GM19023 (cell line): ENCODE measurements around the gene AP3S2.
"Not testable (repeated sequence)": the region's sequence is repeated elsewhere in the genome, so short reads cannot be mapped to it uniquely, and the experiment has no call there.

ENCODE experiments used
- ATAC-seq: cut with Tn5 transposase; IDR thresholded peaks from one replicate; pipeline ENCODE4 v1.9.1; 2021; ENCODE audit warnings: mild to moderate bottlenecking, moderate library complexity; ENCODE audit not compliant: unreplicated experiment

The AP3S2 gene

GRCh38 chr15:89903858-89904130 lies 10.0 kb upstream of the AP3S2 start:
- ATAC-seq, result no peak

GRCh38 chr15:89903015-89903857 lies 9.4 kb upstream of the AP3S2 start:
- ATAC-seq, result no peak

- no peak for ATAC-seq
Measured at GRCh38 chr15:89900849-89901248, 7.1 kb upstream of the AP3S2 start.

GRCh38 chr15:89899951-89900567 lies 6.3 kb upstream of the AP3S2 start:
- no peak for ATAC-seq

- ATAC-seq, result no peak
Measured at GRCh38 chr15:89899295-89899945, 5.6 kb upstream of the AP3S2 start.

GRCh38 chr15:89898614-89899294 lies 5.0 kb upstream of the AP3S2 start:
- ATAC-seq, result no peak

GRCh38 chr15:89898146-89898545 lies 4.4 kb upstream of the AP3S2 start:
- ATAC-seq, result no peak

GRCh38 chr15:89893027-89893426 lies 767 bp downstream of the AP3S2 start:
- no peak for ATAC-seq

- no peak for ATAC-seq
Measured at GRCh38 chr15:89888214-89888804, 5.5 kb downstream of the AP3S2 start.

- ATAC-seq, result no peak
Measured at GRCh38 chr15:89885611-89886010, 8.2 kb downstream of the AP3S2 start.

- not testable (repeated sequence) for ATAC-seq
Measured at GRCh38 chr15:89885179-89885578, 8.6 kb downstream of the AP3S2 start.

- no peak for ATAC-seq
Measured at GRCh38 chr15:89883518-89883917, 10.3 kb downstream of the AP3S2 start.

GRCh38 chr15:89880727-89881126 lies 13.1 kb downstream of the AP3S2 start:
- ATAC-seq, result no peak

GRCh38 chr15:89878323-89878722 lies 15.5 kb downstream of the AP3S2 start:
- ATAC-seq, result no peak

GRCh38 chr15:89877083-89877425 lies 16.7 kb downstream of the AP3S2 start:
- ATAC-seq, result no peak

GRCh38 chr15:89876396-89877082 lies 17.3 kb downstream of the AP3S2 start:
- ATAC-seq, result no peak

GRCh38 chr15:89875741-89876140 lies 18.1 kb downstream of the AP3S2 start:
- ATAC-seq, result no peak

GRCh38 chr15:89874926-89875564 lies 18.7 kb downstream of the AP3S2 start:
- peak; percentile 71 for ATAC-seq

GRCh38 chr15:89870688-89871288 lies 23.0 kb downstream of the AP3S2 start:
- ATAC-seq, result no peak

GRCh38 chr15:89870006-89870405 lies 23.8 kb downstream of the AP3S2 start:
- no peak for ATAC-seq
